Dendritic cell treated with granulocyte-macrophage colony-stimulating factor and Interleukin-4, amounts not matched to agents 40 ng/mL and 50 ng/mL, for 4 days (primary cell): ENCODE measurements around the gene RPL10.
A peak's percentile ranks its signal among the peaks of the same experiment; 100 is the strongest.

Source experiments
- H3K27ac Mint-ChIP-seq: one replicate; pipeline ENCODE4 v1.8.0; 2022; ENCODE audit warnings: mild to moderate bottlenecking, mixed read lengths
- H3K27me3 Mint-ChIP-seq: one replicate; pipeline ENCODE4 v1.8.0; 2022; ENCODE audit warnings: mild to moderate bottlenecking, mixed read lengths
- H3K36me3 Mint-ChIP-seq: one replicate; pipeline ENCODE4 v1.8.0; 2022; ENCODE audit warnings: low read depth, mixed read lengths
- H3K4me1 Mint-ChIP-seq: one replicate; pipeline ENCODE4 v1.8.0; 2022; ENCODE audit warnings: low read depth, mixed read lengths
- H3K4me3 Mint-ChIP-seq: one replicate; pipeline ENCODE4 v1.8.0; 2022; ENCODE audit warnings: mild to moderate bottlenecking, moderate library complexity, mixed read lengths
- H3K9me3 Mint-ChIP-seq: one replicate; pipeline ENCODE4 v1.8.0; 2022; ENCODE audit warnings: mixed read lengths
- intact Hi-C: fragments of 100-400 bp; cut with micrococcal nuclease; formaldehyde crosslinking; loops from one replicate; pipeline ENCODE4 v1.15.0; 2022

Gene RPL10

DNA sequence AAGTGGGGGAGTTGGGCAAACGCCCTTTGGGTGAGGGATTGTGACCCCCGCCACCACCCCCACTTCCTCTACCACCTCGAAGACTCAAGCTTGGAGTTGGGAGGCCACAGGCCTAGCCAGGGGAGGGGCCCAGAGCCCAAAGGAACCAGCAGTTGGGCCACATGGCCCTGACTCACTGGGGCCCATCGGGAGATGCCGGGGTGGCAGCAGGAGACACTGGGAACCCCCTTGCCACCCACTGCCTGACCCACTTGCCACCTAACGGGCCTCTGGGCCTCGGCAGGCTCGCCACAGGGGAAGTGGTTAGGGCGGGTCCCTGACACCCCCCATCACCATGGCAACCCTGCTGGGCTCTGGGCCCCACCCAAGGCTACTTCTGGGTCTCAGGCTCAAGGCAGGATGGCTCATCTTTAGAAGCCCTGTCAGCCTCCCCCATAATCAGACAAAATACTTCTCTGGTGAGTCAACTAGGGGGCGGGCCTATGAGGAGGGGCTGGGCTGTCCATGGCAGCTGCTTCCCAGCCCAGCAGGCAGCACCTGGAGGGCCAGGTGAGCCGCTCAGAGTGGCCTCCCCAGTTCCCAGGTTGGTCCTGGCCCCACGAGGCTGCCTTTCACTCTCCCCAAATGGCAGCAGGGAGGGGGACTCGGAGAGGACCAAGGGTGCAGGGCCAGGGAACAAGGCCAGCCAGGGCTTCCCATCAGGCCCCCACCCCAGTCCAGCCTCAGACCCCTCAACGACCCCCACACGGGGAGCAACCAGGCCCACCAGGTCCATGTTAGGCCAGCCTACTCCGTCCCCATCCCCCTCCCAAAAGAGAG is 29.3 kb upstream of the RPL10 start:
- peak overlapping the region; percentile 85 for H3K27ac Mint-ChIP-seq
- H3K9me3 Mint-ChIP-seq = no peaks in the 10 kb centered on the region
- H3K4me3 Mint-ChIP-seq = peak overlapping the region; percentile 88
- no peaks in the 10 kb centered on the region for H3K27me3 Mint-ChIP-seq
- H3K4me1 Mint-ChIP-seq = peaks cover 42% of the 10 kb centered on the region
- H3K36me3 Mint-ChIP-seq = peaks cover 62% of the 10 kb centered on the region
- intact Hi-C loops = no loop called here

DNA sequence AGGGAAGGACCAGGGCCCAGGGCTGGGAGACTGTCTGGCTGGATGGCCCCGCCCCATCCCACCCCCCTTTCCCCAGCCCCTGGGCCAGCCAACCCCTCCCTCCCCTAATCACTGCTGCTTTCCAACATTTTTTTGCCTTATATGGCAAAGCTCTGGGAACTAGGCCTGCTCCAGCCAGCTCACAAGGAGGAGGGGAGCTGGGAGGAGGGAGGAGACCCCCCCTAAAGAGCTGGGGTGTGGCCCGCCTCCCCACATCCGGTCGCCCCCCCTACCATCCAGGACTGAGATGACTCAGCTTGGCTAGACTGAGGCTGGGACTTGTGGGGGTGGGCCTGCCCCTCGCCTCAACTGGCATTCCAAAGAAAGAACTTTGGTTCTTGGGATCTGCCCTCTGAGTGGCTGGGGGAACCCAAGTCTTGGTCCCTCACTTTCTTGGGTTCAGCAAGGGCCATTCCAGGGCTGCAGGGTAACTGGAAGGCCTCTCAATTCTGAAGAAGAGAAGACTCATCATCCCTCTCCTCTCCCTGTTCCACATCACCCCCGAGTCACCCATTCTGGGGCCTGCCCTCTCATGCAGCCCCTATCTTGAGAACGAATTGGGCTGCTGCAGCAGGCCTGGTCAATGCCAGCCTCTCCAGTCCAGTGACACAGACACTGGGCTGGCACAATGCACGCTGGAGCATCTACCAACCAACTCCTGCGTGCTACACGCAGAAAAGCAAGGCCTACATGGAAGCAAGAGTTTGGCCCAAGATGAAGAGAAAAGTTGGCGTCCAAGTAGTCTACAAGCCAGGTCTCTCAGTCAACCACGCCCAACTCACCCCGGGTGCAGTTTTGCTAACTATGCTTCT is 28.5 kb upstream of the RPL10 start:
- peak overlapping the region; percentile 88 for H3K4me3 Mint-ChIP-seq
- intact Hi-C loops = no loop called here
- H3K9me3 Mint-ChIP-seq = no peaks in the 10 kb centered on the region
- peaks cover 53% of the 10 kb centered on the region for H3K36me3 Mint-ChIP-seq
- no peaks in the 10 kb centered on the region for H3K27me3 Mint-ChIP-seq
- peaks cover 44% of the 10 kb centered on the region for H3K4me1 Mint-ChIP-seq
- H3K27ac Mint-ChIP-seq = peak overlapping the region; percentile 85

DNA sequence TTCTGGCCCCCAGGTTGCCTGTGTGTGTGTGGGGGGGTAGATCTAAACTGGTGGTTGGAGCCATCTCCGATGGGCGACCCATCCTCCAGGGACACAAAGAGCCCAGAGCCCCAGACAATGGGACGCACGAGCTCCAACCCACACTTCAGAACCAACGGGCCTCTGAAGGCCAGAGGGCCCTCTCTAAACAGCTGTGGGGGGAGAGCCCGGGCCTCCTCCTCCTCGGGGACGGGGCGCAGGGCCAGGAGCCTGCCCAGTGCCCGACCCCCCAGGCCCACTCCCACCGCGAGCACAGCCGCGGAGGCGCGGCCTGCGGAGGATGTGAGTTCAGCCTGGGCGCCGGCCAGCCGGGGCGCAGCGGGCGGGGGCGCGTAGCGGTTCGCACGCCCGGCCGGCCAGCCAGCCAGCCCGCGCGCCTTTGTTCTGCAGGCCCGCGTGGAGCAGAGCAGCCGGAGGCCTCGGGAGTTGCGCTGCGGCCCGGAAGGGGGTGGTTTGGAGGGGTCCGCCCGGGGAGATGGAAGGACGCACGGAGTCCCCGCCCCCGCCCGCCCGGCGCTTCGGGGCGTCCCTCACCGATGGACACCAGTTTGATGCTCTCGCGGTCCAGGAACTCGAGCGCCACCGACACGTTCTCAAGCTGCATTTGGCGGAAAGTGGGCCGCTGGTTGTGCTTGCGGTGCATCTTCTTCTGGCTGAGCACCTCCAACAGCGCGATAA is 27.7 kb upstream of the RPL10 start:
- Mint-ChIP-seq H3K4me3 (peak overlapping the region; percentile 88), H3K27me3 (no peaks in the 10 kb centered on the region), H3K36me3 (peaks cover 46% of the 10 kb centered on the region), H3K9me3 (no peaks in the 10 kb centered on the region), H3K27ac (peak overlapping the region; percentile 85), H3K4me1 (peaks cover 36% of the 10 kb centered on the region)
- intact Hi-C loops = no loop called here

DNA sequence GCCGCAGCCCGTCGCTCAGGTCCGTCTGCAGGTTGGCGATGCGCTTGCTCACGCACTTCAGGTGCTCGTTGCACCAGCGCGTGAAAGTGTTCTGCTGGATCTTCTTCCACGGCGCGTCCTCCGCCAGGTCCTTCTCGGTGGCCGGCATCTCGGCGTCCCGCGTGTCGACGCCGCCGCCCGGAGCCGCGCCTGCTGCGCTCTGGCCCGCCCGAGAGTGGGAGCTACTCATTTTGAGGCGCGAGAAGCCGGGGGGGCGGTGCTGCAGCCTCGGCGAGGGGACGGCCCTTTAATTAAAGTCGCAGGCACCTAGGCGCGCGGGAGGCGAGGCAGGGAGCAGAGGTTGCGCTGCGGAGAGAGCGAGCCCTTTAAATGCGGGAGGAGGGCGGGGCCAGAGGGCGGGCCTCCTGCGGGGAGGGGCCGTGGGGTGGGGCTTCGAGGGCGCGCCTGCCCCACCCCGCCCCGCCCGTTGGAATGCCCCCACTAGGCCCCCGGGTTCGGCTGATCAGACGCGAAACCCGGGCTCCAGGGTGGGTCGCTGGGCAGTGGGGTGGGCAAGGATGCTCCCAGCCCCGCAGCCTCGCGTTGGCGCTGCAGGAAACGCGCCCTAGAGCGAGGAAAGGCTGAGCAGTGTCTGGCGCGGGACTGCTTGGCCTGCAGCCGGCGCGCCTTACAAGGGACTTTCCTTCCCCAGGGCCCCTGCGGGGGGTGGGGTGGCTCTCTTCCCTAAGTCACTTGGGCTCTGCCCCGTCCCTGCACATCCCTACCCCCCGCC is 27.0 kb upstream of the RPL10 start:
- intact Hi-C loops = no loop called here
- peaks cover 32% of the 10 kb centered on the region for H3K4me1 Mint-ChIP-seq
- H3K9me3 Mint-ChIP-seq = no peaks in the 10 kb centered on the region
- peaks cover 38% of the 10 kb centered on the region for H3K36me3 Mint-ChIP-seq
- peak overlapping the region; percentile 88 for H3K4me3 Mint-ChIP-seq
- H3K27me3 Mint-ChIP-seq = no peaks in the 10 kb centered on the region
- peak overlapping the region; percentile 79 for H3K27ac Mint-ChIP-seq

DNA sequence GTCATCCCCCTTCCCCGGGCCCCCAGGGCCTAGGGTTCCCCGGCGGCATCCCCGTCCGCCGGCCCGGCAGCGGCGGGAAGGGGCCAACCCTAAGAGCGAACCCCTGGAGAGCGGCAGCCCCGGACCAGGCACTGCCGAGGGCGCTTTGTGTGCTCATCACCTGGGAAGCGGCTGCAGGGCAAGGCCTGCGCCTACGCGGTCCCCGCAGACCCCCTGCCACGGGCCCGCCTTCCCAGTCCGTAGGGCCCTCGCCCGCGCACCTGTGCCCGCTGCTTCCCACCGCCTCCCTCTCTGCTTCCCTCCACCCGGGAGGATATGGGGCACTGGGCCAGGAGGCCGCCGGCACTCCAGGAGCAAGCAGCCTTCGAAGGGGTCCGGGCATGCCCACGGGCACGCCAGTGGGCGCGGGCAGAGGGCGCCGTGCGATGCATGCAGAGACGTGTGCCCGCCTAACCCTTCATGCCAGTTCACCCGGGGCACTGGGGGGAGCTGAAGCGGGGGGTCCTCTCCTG is 26.3 kb upstream of the RPL10 start:
- Mint-ChIP-seq H3K27ac (peak overlapping the region; percentile 79), H3K4me1 (peaks cover 38% of the 10 kb centered on the region), H3K4me3 (peak overlapping the region; percentile 77), H3K27me3 (no peaks in the 10 kb centered on the region), H3K36me3 (peaks cover 32% of the 10 kb centered on the region), H3K9me3 (no peaks in the 10 kb centered on the region)
- intact Hi-C loops = no loop called here

DNA sequence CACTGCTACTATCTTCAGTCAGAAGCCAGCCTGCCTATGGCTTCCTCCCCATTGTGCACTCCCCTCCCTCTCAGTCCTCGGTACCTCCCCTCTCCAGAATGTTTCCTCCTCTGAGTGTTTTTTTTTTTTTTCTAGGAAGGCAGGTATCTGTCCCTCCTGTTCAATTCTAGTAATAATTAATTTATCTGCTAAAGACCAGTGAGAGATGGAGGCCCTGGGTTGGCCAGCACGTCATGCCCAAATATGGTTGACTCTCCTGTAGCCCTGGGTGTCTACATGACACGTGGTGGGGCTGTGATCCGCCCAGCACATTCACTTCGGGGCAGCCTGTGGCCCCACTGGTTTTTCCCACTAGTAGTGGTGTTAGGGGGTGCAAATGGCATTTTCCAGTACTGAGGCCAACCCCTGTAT is 25.6 kb upstream of the RPL10 start:
- H3K27ac Mint-ChIP-seq = peak overlapping the region; percentile 79
- peak overlapping the region; percentile 77 for H3K4me3 Mint-ChIP-seq
- peaks cover 44% of the 10 kb centered on the region for H3K4me1 Mint-ChIP-seq
- no peaks in the 10 kb centered on the region for H3K9me3 Mint-ChIP-seq
- H3K27me3 Mint-ChIP-seq = no peaks in the 10 kb centered on the region
- H3K36me3 Mint-ChIP-seq = peaks cover 24% of the 10 kb centered on the region
- intact Hi-C loops = no loop called here

DNA sequence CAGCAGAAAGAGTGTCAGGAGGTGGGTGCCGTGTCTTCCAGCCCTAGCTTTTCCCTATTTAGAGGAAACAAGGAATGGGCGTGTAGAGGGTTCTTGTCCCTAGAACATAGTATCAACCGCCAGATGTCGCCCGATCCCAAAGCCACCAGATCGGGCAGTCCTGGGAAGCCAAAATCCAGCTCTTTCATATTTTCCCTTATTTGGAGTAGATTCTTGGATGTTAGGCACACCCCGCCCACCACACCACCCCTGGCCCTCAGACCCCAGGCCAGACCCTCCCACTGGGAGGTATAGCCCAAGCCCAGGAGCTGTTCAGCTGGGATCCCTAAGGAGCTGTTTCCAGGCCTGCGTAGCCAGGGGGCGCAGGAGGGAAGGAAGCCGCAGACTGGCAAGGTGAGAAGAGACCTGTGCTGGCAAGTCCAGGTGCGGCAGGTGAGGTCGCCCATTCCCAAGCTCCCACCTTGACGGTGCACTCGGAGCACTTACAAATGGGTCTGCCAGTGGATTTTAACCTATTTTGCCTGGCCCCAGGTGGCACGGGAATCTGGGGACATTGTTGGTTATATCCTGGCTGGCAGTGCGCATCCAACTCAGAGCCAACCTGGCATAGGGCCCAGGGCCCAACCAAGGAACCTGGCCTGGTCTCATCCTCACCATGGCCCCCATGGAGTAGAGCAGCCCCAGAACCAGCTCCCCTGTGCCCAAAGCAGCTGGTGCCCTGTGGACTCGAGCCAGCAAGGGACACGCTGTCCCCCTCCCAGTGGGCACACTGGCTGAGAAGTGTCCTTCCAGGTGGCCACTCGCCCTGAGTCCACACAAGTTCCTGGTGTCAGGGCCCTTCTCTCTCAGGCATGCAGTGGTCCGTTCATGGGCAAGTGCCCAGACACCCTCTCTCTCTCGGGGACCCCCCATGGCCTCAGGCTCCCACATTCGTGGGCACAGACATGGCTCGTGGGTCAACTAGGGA is 24.6 kb upstream of the RPL10 start:
- Mint-ChIP-seq H3K9me3 (no peaks in the 10 kb centered on the region), H3K27me3 (no peaks in the 10 kb centered on the region), H3K4me3 (peak overlapping the region; percentile 63), H3K27ac (no peak overlapping the region), H3K36me3 (peaks cover 14% of the 10 kb centered on the region), H3K4me1 (peaks cover 40% of the 10 kb centered on the region)
- intact Hi-C loops = no loop called here

DNA sequence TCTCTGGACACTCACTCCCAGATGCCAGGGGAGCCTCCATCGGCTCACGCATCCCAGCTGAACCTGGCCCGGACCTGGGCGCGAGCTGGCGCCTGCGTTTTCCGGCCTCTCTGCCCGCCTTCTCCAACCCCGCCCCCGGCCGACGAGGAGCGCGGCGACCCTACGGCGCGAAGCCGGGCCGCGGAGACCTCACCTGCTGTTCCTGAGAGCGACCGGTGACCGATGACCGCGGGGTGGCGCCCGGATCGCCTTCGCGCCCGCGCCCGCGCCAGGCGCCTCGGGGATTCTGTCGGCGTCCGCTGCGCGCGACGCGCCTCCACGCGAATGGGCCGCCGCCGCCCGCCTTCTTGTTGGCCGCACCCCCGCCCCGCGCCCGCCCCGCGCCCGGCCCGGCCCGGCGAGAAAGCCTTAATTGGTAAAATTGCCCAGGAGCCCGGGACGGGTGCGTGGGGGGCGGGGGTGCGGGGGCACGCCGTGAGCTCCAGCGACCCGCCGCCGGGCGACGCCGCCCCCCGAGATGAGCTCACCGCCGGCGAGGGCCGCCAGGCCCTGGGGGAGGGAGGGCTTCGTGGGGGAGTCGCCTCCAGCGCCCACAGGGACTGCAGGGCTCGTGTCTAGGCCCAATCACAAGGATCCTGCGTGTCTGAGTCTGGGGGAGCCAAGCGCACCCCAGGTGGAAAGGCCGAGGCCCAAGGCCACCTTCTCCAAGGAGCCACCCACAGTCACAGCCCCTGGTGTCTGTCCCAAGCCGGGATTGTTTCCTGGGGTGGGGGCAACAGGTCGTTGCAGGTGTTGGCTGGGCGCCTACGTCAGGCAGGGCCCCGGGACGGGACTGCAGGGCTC is 23.6 kb upstream of the RPL10 start, which contains the start of gene FLNA:
Gene FLNA, minus strand, starts transcription at position 322 of the 843 bp plus-strand sequence. CDS start 3,389 bp downstream, outside the sequence.
- Mint-ChIP-seq H3K9me3 (no peaks in the 10 kb centered on the region), H3K27ac (no peak within 1 kb of the TSS), H3K4me3 (peak within 1 kb of the TSS; percentile 63), H3K4me1 (peaks cover 40% of the 10 kb centered on the region), H3K36me3 (peaks cover 18% of the 10 kb centered on the region), H3K27me3 (no peaks in the 10 kb centered on the region)
- intact Hi-C loops = no loop called here

DNA sequence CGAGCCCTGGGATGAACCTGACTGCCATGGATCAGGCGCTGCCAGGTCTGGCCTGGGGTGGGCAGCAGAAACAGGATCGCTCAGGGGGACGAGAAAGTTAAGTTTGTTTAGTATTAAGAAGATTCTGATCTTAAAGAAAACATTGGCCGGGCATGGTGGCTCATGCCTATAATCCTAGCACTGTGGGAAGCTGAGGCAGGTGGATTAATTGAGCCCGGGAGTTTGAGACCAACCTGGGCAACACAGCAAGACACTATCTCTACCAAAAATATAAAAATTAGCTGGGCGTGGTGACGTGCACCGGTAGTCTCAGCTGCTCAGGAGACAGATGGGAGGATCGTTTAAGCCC is 23.0 kb upstream of the RPL10 start:
- Mint-ChIP-seq H3K27me3 (no peaks in the 10 kb centered on the region), H3K27ac (no peak overlapping the region), H3K36me3 (peaks cover 18% of the 10 kb centered on the region), H3K4me3 (no peak overlapping the region), H3K4me1 (peaks cover 44% of the 10 kb centered on the region), H3K9me3 (no peaks in the 10 kb centered on the region)
- intact Hi-C loops = no loop called here

DNA sequence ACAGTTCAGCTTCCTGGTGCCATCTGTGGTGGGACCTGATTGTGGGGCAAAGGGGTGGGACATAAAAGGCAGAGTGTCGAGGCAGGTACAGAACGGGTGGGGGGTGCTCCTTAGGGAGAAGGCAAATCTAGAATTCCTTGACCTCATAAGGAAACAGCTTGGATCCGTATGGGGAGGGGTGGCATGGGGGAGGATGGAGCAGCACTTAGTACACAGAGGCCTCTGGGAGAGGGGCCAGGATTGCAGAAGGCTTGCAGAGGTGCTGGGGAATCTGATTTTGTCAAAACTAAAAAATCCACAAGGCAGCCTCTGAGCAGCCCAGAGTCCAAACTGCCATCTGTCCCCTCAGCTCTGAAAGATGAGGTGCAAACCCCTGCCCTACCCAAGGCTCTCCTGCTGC is 21.4 kb upstream of the RPL10 start:
- peak overlapping the region; percentile 65 for H3K27ac Mint-ChIP-seq
- intact Hi-C loops = no loop called here
- no peaks in the 10 kb centered on the region for H3K27me3 Mint-ChIP-seq
- H3K36me3 Mint-ChIP-seq = peaks cover 22% of the 10 kb centered on the region
- H3K9me3 Mint-ChIP-seq = no peaks in the 10 kb centered on the region
- H3K4me3 Mint-ChIP-seq = no peak overlapping the region
- H3K4me1 Mint-ChIP-seq = peaks cover 54% of the 10 kb centered on the region

DNA sequence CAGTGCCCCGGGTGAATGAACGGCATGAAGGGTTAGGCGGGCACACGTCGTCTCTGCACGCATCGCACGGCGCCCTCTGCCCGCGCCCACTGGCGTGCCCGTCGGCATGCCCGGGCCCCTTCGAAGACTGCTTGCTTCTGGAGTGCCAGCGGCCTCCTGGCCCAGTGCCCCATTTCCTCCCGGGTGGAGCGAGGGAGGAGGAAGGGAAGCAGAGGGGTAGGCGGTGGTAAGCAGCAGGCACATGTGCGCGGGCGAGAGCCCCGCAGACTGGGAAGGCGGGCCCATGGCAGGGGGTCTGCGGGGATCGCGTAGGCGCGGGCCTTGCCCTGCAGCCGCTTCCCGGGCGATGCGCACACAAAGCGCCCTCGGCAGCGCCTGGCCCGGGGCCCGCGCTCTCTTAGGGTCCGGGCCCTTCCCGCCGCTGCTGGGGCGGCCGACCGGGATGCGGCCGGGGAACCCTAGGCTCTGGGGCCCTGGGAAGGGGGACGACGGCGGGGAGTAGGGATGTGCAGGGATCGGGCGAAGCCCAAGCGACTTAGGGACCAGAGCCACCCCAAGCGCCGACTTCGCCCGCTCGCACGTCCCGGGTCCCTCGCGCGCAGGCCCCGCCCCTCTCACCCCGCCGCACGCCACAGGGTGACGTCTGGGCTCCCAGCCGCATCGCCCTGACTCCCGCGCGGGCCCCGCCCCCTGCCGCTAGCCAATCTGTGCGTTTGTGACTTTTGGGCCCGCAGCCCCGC is 19.9 kb upstream of the RPL10 start:
- Mint-ChIP-seq H3K27me3 (no peaks in the 10 kb centered on the region), H3K4me3 (peak overlapping the region; percentile 83), H3K27ac (peak overlapping the region; percentile 93), H3K4me1 (peaks cover 44% of the 10 kb centered on the region), H3K36me3 (peaks cover 22% of the 10 kb centered on the region), H3K9me3 (no peaks in the 10 kb centered on the region)
- intact Hi-C loops = no loop called here
